Neural cell (in vitro differentiated cells): ENCODE results near the gene QRICH2. TPM values are rescaled to one million over a fixed set of nuclear protein-coding genes. Genes with fewer than 3 reads are reported as not detected.

Experiments
- H2AFZ ChIP-seq: fragments of 200-600, 300-800 bp; sonication (generic), shearing (Covaris generic); 2 replicates; pipeline ENCODE4 v1.6.0; 2014; ENCODE audit warnings: low read depth, mild to moderate bottlenecking, antibody characterized with exemption, low read length, moderate library complexity
- H3F3A ChIP-seq: fragments of 200-600 bp; shearing (Covaris generic); 2 replicates; pipeline ENCODE4 v1.6.1; 2016; ENCODE audit warnings: mild to moderate bottlenecking, moderate library complexity, mixed read lengths, antibody characterized with exemption, low read length; ENCODE audit not compliant: insufficient read depth, poor library complexity, severe bottlenecking
- H3K27ac ChIP-seq: fragments of 200-600, 300-800 bp; sonication (generic), shearing (Covaris generic); 2 replicates; pipeline ENCODE4 v1.5.1; 2014; ENCODE audit warnings: mild to moderate bottlenecking, low read length, moderate library complexity
- H3K27me3 ChIP-seq: fragments of 300-800, 200-600 bp; sonication (generic), shearing (Covaris generic); 2 replicates; pipeline ENCODE4 v1.6.0; 2014; ENCODE audit warnings: mild to moderate bottlenecking, low read depth, low read length, moderate library complexity; ENCODE audit not compliant: insufficient read depth
- H3K36me3 ChIP-seq: fragments of 300-800, 200-600 bp; sonication (generic), shearing (Covaris generic); 2 replicates; pipeline ENCODE4 v1.5.1; 2014; ENCODE audit warnings: mild to moderate bottlenecking, antibody characterized with exemption, low read length, moderate library complexity; ENCODE audit not compliant: insufficient read depth
- H3K4me2 ChIP-seq: fragments of 300-800, 200-600 bp; sonication (generic), shearing (Covaris generic); 2 replicates; pipeline ENCODE4 v1.6.0; 2014; ENCODE audit warnings: mild to moderate bottlenecking, low read length
- H3K4me3 ChIP-seq: fragments of 300-800, 200-600 bp; sonication (generic), shearing (Covaris generic); 2 replicates; pipeline ENCODE4 v1.5.1; 2014; ENCODE audit warnings: mild to moderate bottlenecking, low read length, moderate library complexity
- H3K79me2 ChIP-seq: fragments of 200-600 bp; shearing (Covaris generic); replicated peaks from 2 replicates; pipeline ENCODE4 v1.6.0; 2014; ENCODE audit warnings: mild to moderate bottlenecking, low read length, moderate library complexity; ENCODE audit not compliant: insufficient read depth
- H3K9ac ChIP-seq: fragments of 300-800, 200-600 bp; sonication (generic), shearing (Covaris generic); 2 replicates; pipeline ENCODE4 v1.6.1; 2016; ENCODE audit warnings: mild to moderate bottlenecking, low read length, mixed read lengths
- H3K9me2 ChIP-seq: fragments of 200-600 bp; shearing (Covaris generic); 2 replicates; pipeline ENCODE4 v1.6.1; 2016; ENCODE audit warnings: mild to moderate bottlenecking, low read length, mixed read lengths; ENCODE audit not compliant: insufficient read depth
- H3K9me3 ChIP-seq: fragments of 200-600, 300-800 bp; sonication (generic), shearing (Covaris generic); 2 replicates; pipeline ENCODE4 v1.6.1; 2016; ENCODE audit warnings: mild to moderate bottlenecking, mixed run types, low read length, moderate library complexity, mixed read lengths
- H4K20me1 ChIP-seq: fragments of 200-600 bp; shearing (Covaris generic); 2 replicates; pipeline ENCODE4 v1.6.1; 2016; ENCODE audit warnings: mild to moderate bottlenecking, mixed run types; ENCODE audit not compliant: insufficient read depth
- EP300 ChIP-seq: fragments of 450-650 bp; conservative IDR thresholded peaks from 2 replicates; pipeline ENCODE4 v1.6.1; 2014; ENCODE audit warnings: antibody characterized with exemption, mild to moderate bottlenecking, moderate library complexity; ENCODE audit not compliant: poor library complexity, severe bottlenecking
- EZH2 ChIP-seq: fragments of 200-600, 300-800 bp; shearing (Covaris generic), sonication (generic); IDR thresholded peaks from 2 replicates; pipeline ENCODE4 v1.6.1; 2014; ENCODE audit warnings: antibody characterized with exemption, low read length, borderline replicate concordance, mild to moderate bottlenecking; ENCODE audit not compliant: insufficient read depth, poor library complexity, severe bottlenecking
- MXI1 ChIP-seq: fragments of 450-650 bp; conservative IDR thresholded peaks from 2 replicates; pipeline ENCODE4 v1.6.1; 2014; ENCODE audit warnings: antibody characterized with exemption, mild to moderate bottlenecking; ENCODE audit not compliant: poor library complexity, severe bottlenecking
- POLR2AphosphoS5 ChIP-seq: IDR thresholded peaks from 2 replicates; pipeline ENCODE4 v1.6.1; 2012
- RAD21 ChIP-seq: fragments of 450-650 bp; conservative IDR thresholded peaks from 2 replicates; pipeline ENCODE4 v1.6.1; 2014; ENCODE audit warnings: antibody characterized with exemption, mild to moderate bottlenecking, moderate library complexity
- SMC3 ChIP-seq: fragments of 450-650 bp; conservative IDR thresholded peaks from 2 replicates; pipeline ENCODE4 v1.6.1; 2014; ENCODE audit warnings: antibody characterized with exemption, mild to moderate bottlenecking, moderate library complexity; ENCODE audit not compliant: poor library complexity
- TAF1 ChIP-seq: IDR thresholded peaks from 2 replicates; pipeline ENCODE4 v1.6.1; 2012; ENCODE audit warnings: low read depth
- polyA plus RNA-seq: library from polyadenylated mRNA; depleted of rRNA; stranded (reverse); fragments of >200 nt; gene quantifications from 2 replicates; pipeline ENCODE4 v1.2.3, GENCODE V29; 2014
- TF ChIP-seq, protein P1 (sequence below): fragments of 450-650 bp; IDR thresholded peaks from 2 replicates; pipeline ENCODE4 v1.5.1; 2014; ENCODE audit warnings: antibody characterized with exemption, mild to moderate bottlenecking, moderate library complexity; ENCODE audit not compliant: poor library complexity, severe bottlenecking

Gene QRICH2
- polyA plus RNA-seq, 1 donor from 2014 or later: 17.3 TPM

DNA sequence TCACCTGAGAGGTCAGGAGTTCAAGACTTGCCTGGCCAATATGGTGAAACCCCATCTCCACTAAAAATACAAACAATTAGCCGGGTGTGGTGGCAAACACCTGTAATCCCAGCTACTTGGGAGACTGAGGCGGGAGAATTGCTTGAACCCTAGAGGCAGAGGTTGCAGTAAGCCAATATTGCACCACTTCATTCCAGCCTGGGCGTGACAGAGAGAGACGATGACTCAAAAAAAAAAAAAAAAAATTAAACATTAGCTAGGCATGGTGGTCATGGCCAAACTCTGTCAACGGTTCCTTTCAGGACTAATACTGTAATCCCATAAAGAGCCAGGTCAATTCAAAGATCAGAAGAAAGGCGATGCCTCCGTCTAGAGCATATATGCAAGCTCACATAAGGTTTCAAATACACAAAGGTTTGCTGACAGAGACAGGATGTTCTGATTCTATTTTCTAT is 70.2 kb downstream of the QRICH2 start:
- Histone ChIP-seq H3K27me3 (no peaks in the 10 kb centered on the region), H2AFZ (no peak overlapping the region), H3K9me2 (no peaks in the 10 kb centered on the region), H3F3A (no peaks in the 10 kb centered on the region), H3K36me3 (no peaks in the 10 kb centered on the region), H3K4me2 (no peak overlapping the region), H3K79me2 (peaks cover 25% of the 10 kb centered on the region), H4K20me1 (no peaks in the 10 kb centered on the region), H3K9ac (no peak overlapping the region), H3K27ac (no peak overlapping the region), H3K4me3 (peak overlapping the region; percentile 93), H3K9me3 (no peaks in the 10 kb centered on the region)
- TF ChIP-seq SMC3: no peak
- TF ChIP-seq RAD21: no peak
- TF ChIP-seq EP300: no peak
- no peak for TF ChIP-seq POLR2AphosphoS5
- TF ChIP-seq MXI1: no peak

DNA sequence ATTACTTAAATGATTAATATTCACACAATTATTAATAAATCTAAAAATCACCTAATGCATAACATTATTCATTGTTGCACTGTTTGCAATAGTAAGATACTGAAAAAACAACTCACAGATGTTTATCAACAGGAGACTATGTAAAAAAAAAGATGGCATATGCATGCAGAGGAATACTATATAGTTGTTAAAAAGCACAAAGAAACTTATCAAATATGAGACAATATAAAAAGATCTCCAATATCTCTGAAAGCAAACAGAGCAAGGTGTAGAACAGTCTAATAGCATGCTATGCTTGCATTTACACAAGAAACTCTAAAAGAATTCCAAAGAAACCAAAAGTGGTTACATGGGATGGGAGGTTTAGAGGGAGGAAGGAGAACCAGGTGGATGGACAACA is 71.5 kb downstream of the QRICH2 start:
- Histone ChIP-seq H2AFZ (no peak overlapping the region), H3K4me3 (no peak overlapping the region), H3K27ac (no peak overlapping the region), H3F3A (no peaks in the 10 kb centered on the region), H3K27me3 (no peaks in the 10 kb centered on the region), H3K79me2 (peaks cover 25% of the 10 kb centered on the region), H3K9ac (no peak overlapping the region), H3K36me3 (no peaks in the 10 kb centered on the region), H3K4me2 (no peak overlapping the region), H3K9me3 (no peaks in the 10 kb centered on the region), H4K20me1 (no peaks in the 10 kb centered on the region), H3K9me2 (no peaks in the 10 kb centered on the region)
- TF ChIP-seq RAD21: no peak
- no peak for TF ChIP-seq TAF1
- TF ChIP-seq POLR2AphosphoS5: no peak
- no peak for TF ChIP-seq EZH2
- no peak for TF ChIP-seq MXI1

DNA sequence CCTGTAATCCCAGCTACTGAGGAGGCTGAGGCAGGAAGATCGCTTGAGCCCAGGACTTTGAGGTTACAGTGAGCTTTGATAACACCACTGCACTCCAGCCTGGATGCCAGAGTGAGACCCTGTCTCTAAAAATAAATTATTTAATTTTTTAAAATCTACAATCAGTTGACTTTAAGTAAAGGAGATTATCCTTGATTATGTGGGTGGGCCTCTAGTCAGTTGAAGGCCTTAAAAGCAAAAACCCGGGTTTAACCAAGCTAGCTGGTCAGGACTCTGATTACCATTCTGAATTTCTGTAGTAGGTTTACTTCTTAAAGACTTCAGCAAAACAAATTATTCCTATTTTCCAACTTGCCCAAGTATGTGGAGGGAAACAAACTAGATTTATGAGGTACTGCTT is 72.2 kb downstream of the QRICH2 start:
- Histone ChIP-seq H3K4me2 (no peak overlapping the region), H3K9me2 (no peaks in the 10 kb centered on the region), H3F3A (no peaks in the 10 kb centered on the region), H4K20me1 (no peaks in the 10 kb centered on the region), H3K9ac (no peak overlapping the region), H3K79me2 (peaks cover 25% of the 10 kb centered on the region), H3K27me3 (no peaks in the 10 kb centered on the region), H3K4me3 (no peak overlapping the region), H3K36me3 (no peaks in the 10 kb centered on the region), H2AFZ (no peak overlapping the region), H3K27ac (no peak overlapping the region), H3K9me3 (no peaks in the 10 kb centered on the region)
- TF ChIP-seq RAD21: no peak

DNA sequence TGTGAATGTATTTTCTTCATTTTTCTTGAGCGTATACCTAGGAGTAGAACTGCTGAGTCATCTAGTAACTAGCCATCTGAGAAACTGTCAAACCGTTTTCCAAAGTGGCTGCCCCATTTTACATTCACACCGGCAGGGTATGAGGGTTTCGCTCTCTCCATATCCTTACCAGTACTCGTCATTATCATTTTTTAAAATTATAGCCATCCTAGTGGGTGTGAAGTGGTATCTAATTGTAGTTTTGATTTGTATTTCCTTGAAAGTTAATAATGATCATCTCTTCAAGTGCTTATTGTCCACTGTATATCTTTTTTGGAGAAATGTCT is 73.8 kb downstream of the QRICH2 start:
- TF ChIP-seq RAD21 (no peak), SMC3 (no peak), POLR2AphosphoS5 (no peak)
- TF ChIP-seq, protein P1, sequence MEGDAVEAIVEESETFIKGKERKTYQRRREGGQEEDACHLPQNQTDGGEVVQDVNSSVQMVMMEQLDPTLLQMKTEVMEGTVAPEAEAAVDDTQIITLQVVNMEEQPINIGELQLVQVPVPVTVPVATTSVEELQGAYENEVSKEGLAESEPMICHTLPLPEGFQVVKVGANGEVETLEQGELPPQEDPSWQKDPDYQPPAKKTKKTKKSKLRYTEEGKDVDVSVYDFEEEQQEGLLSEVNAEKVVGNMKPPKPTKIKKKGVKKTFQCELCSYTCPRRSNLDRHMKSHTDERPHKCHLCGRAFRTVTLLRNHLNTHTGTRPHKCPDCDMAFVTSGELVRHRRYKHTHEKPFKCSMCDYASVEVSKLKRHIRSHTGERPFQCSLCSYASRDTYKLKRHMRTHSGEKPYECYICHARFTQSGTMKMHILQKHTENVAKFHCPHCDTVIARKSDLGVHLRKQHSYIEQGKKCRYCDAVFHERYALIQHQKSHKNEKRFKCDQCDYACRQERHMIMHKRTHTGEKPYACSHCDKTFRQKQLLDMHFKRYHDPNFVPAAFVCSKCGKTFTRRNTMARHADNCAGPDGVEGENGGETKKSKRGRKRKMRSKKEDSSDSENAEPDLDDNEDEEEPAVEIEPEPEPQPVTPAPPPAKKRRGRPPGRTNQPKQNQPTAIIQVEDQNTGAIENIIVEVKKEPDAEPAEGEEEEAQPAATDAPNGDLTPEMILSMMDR: no peak

More for the DNA sequence above, 73.8 kb downstream of the QRICH2 start:
- Histone ChIP-seq H3K9ac (no peak overlapping the region), H3K36me3 (no peaks in the 10 kb centered on the region), H3K4me3 (no peak overlapping the region), H2AFZ (no peak overlapping the region), H3K27ac (no peak overlapping the region), H3F3A (no peaks in the 10 kb centered on the region), H3K9me2 (no peaks in the 10 kb centered on the region), H3K9me3 (no peaks in the 10 kb centered on the region), H4K20me1 (no peaks in the 10 kb centered on the region), H3K79me2 (peaks cover 25% of the 10 kb centered on the region), H3K4me2 (no peak overlapping the region), H3K27me3 (no peaks in the 10 kb centered on the region)
